H9 (cell line): ENCODE results near the gene ANKIB1. TPM values are rescaled to one million over a fixed set of nuclear protein-coding genes. Genes with fewer than 3 reads are reported as not detected.
"Not testable (repeated sequence)": the region's sequence is repeated elsewhere in the genome, so short reads cannot be mapped to it uniquely, and the experiment has no call there.

Source experiments
- DNase-seq: peaks from one replicate; pipeline ENCODE4 v3.0.0-alpha.2; 2017
- H2AFZ ChIP-seq: one replicate; pipeline ENCODE4 v1.6.1; 2013; ENCODE audit warnings: mild to moderate bottlenecking, low read length, control low read depth, moderate library complexity
- H2AK5ac ChIP-seq: 2 replicates; pipeline ENCODE4 v1.6.1; 2013; ENCODE audit warnings: low read length, control low read depth, mixed read lengths; ENCODE audit not compliant: insufficient read length
- H2BK120ac ChIP-seq: one replicate; pipeline ENCODE4 v1.6.1; 2013; ENCODE audit warnings: low read depth, mild to moderate bottlenecking, low read length, control low read depth, inconsistent platforms; ENCODE audit not compliant: poor library complexity, severe bottlenecking
- H2BK12ac ChIP-seq: 2 replicates; pipeline ENCODE4 v1.6.1; 2013; ENCODE audit warnings: low read length, control low read depth, mixed read lengths, low read depth; ENCODE audit not compliant: insufficient read length
- H2BK15ac ChIP-seq: 2 replicates; pipeline ENCODE4 v1.6.1; 2013; ENCODE audit warnings: low read depth, low read length, control low read depth
- H2BK20ac ChIP-seq: one replicate; pipeline ENCODE4 v1.6.1; 2013; ENCODE audit warnings: low read depth, mild to moderate bottlenecking, low read length, control low read depth, inconsistent platforms; ENCODE audit not compliant: poor library complexity, severe bottlenecking
- H2BK5ac ChIP-seq: 2 replicates; pipeline ENCODE4 v1.6.1; 2013; ENCODE audit warnings: low read length, control low read depth, mixed read lengths; ENCODE audit not compliant: insufficient read length
- H3K14ac ChIP-seq: 2 replicates; pipeline ENCODE4 v1.6.1; 2013; ENCODE audit warnings: low read length, control low read depth; ENCODE audit not compliant: insufficient read depth
- H3K18ac ChIP-seq: 2 replicates; pipeline ENCODE4 v1.6.1; 2013; ENCODE audit warnings: low read depth, mild to moderate bottlenecking, mixed read lengths, low read length, control low read depth; ENCODE audit not compliant: insufficient read length
- H3K23ac ChIP-seq: 2 replicates; pipeline ENCODE4 v1.6.1; 2013; ENCODE audit warnings: low read length, control low read depth, mixed read lengths, low read depth; ENCODE audit not compliant: insufficient read length
- H3K23me2 ChIP-seq: 2 replicates; pipeline ENCODE4 v1.6.1; 2013; ENCODE audit warnings: low read depth, mild to moderate bottlenecking, mixed read lengths, low read length, control low read depth; ENCODE audit not compliant: insufficient read length, poor library complexity, severe bottlenecking
- H3K27ac ChIP-seq: 2 replicates; pipeline ENCODE4 v1.5.1; 2013; ENCODE audit warnings: low read length, control low read depth, mixed read lengths, low read depth; ENCODE audit not compliant: insufficient read length
- H3K27me3 ChIP-seq: 2 replicates; pipeline ENCODE4 v1.6.1; 2013; ENCODE audit warnings: low read length, control low read depth, inconsistent platforms; ENCODE audit not compliant: insufficient read depth
- H3K4ac ChIP-seq: 2 replicates; pipeline ENCODE4 v1.6.1; 2013; ENCODE audit warnings: low read depth, mild to moderate bottlenecking, control low read depth, inconsistent platforms, low read length, moderate library complexity
- H3K4me1 ChIP-seq: 2 replicates; pipeline ENCODE4 v1.6.1; 2013; ENCODE audit warnings: low read length, control low read depth, inconsistent platforms; ENCODE audit not compliant: insufficient read depth
- H3K4me2 ChIP-seq: 2 replicates; pipeline ENCODE4 v1.6.1; 2013; ENCODE audit warnings: low read length, control low read depth, mixed read lengths; ENCODE audit not compliant: insufficient read length, insufficient read depth
- H3K56ac ChIP-seq: 2 replicates; pipeline ENCODE4 v1.6.1; 2013; ENCODE audit warnings: low read depth, mild to moderate bottlenecking, mixed read lengths, low read length, control low read depth; ENCODE audit not compliant: insufficient read length
- H3K79me1 ChIP-seq: 2 replicates; pipeline ENCODE4 v1.6.1; 2013; ENCODE audit warnings: low read depth, mild to moderate bottlenecking, moderate library complexity, low read length, control low read depth, inconsistent platforms; ENCODE audit not compliant: insufficient read depth, poor library complexity, severe bottlenecking
- H3K79me2 ChIP-seq: 2 replicates; pipeline ENCODE4 v1.6.1; 2013; ENCODE audit warnings: low read length, control low read depth, inconsistent platforms; ENCODE audit not compliant: insufficient read depth
- H3K9ac ChIP-seq: 2 replicates; pipeline ENCODE4 v1.6.1; 2013; ENCODE audit warnings: low read length, control low read depth, mixed read lengths; ENCODE audit not compliant: insufficient read length; ENCODE audit errors: extremely low read depth
- H3K9me3 ChIP-seq: one replicate; pipeline ENCODE4 v1.6.1; 2013; ENCODE audit warnings: low read depth, low read length, inconsistent platforms; ENCODE audit not compliant: control insufficient read depth
- H3T11ph ChIP-seq: one replicate; pipeline ENCODE4 v1.6.1; 2013; ENCODE audit warnings: mild to moderate bottlenecking, low read length, control low read depth, inconsistent platforms
- H4K20me1 ChIP-seq: one replicate; pipeline ENCODE4 v1.6.1; 2013; ENCODE audit not compliant: control insufficient read depth, insufficient read length, insufficient read depth
- H4K5ac ChIP-seq: 2 replicates; pipeline ENCODE4 v1.6.1; 2013; ENCODE audit warnings: low read depth, mild to moderate bottlenecking, mixed read lengths, low read length, control low read depth; ENCODE audit not compliant: insufficient read length
- H4K8ac ChIP-seq: replicated peaks from 2 replicates; pipeline ENCODE4 v1.6.1; 2013; ENCODE audit warnings: low read length, control low read depth, mixed read lengths, low read depth; ENCODE audit not compliant: insufficient read length
- H4K91ac ChIP-seq: 2 replicates; pipeline ENCODE4 v1.6.1; 2013; ENCODE audit warnings: low read depth, mild to moderate bottlenecking, moderate library complexity, mixed read lengths, low read length, control low read depth; ENCODE audit not compliant: insufficient read length
- H3K27ac Mint-ChIP-seq, 3 experiments: 2 replicates in 2 of 3; 3 replicates in 1 of 3; pipeline ENCODE4 v1.8.0; 2020 to 2021; ENCODE audit warnings: mixed read lengths in 3 of 3, mild to moderate bottlenecking in 1 of 3, moderate library complexity in 1 of 3
- H3K27me3 Mint-ChIP-seq: 2 replicates; pipeline ENCODE4 v1.8.0; 2021; ENCODE audit warnings: low read depth, mild to moderate bottlenecking, moderate library complexity, mixed read lengths
- H3K36me3 Mint-ChIP-seq, 3 experiments: 2 replicates in 2 of 3; 3 replicates in 1 of 3; pipeline ENCODE4 v1.8.0; 2020 to 2021; ENCODE audit warnings: low read depth in 3 of 3, mixed read lengths in 3 of 3; ENCODE audit not compliant: insufficient read depth in 1 of 3
- H3K4me1 Mint-ChIP-seq, 2 experiments: 2 replicates each; pipeline ENCODE4 v1.8.0; 2020; ENCODE audit warnings: mixed read lengths in 2 of 2
- H3K4me3 Mint-ChIP-seq, 2 experiments: 2 replicates in 1 of 2; 3 replicates in 1 of 2; pipeline ENCODE4 v1.8.0; 2020 to 2021; ENCODE audit warnings: mild to moderate bottlenecking in 2 of 2, mixed read lengths in 2 of 2, moderate library complexity in 1 of 2
- H3K9me3 Mint-ChIP-seq, 2 experiments: 2 replicates in 1 of 2; 3 replicates in 1 of 2; pipeline ENCODE4 v1.8.0; 2020; ENCODE audit warnings: mild to moderate bottlenecking in 2 of 2, mixed read lengths in 2 of 2, moderate library complexity in 1 of 2
- CTCF ChIP-seq: fragments of 200-600 bp; sonication (generic); conservative IDR thresholded peaks from 3 replicates; pipeline ENCODE4 v1.8.0; 2021; ENCODE audit warnings: antibody characterized with exemption, mild to moderate bottlenecking
- WGBS: extraction: QIAGEN DNeasy Blood & Tissue Kit; methylation state at CpG from one replicate; pipeline ENCODE4 v1.1.7; 2013; ENCODE audit warnings: missing lambda C conversion rate, low lambda C conversion rate, mixed read lengths; ENCODE audit not compliant: insufficient read length; ENCODE audit errors: extremely low coverage; 5-methylcytosine and 5-hydroxymethylcytosine counted together
- total RNA-seq: library from RNA; stranded (reverse); gene quantifications from 2 replicates; pipeline ENCODE4 v1.2.1, GENCODE V29; 2021

Gene ANKIB1
- total RNA-seq, 1 experiment from 2014 or later: 42.0 TPM

- H4K5ac ChIP-seq: no peak overlapping the region
- H3K9ac ChIP-seq: no peak overlapping the region
- H2BK20ac ChIP-seq: no peak overlapping the region
- H2BK5ac ChIP-seq: no peak overlapping the region
- no peak overlapping the region for H2AK5ac ChIP-seq
- H4K20me1 ChIP-seq: no peaks in the 10 kb centered on the region
- no peaks in the 10 kb centered on the region for H3K4me1 Mint-ChIP-seq
- H3K9me3 ChIP-seq: no peaks in the 10 kb centered on the region
- no peak overlapping the region for H3K4ac ChIP-seq
- H3K9me3 Mint-ChIP-seq: no peaks in the 10 kb centered on the region
- no peak overlapping the region for H2AFZ ChIP-seq
- H4K91ac ChIP-seq: no peak overlapping the region
- H3K4me2 ChIP-seq: no peak overlapping the region
- peaks cover 5 to 45% (median 7%) of the 10 kb centered on the region in 3 experiments; a peak in 6 of 7 replicates for H3K36me3 Mint-ChIP-seq
- H3K4me1 ChIP-seq: no peaks in the 10 kb centered on the region
- H3K27me3 Mint-ChIP-seq: no peaks in the 10 kb centered on the region
- no peak overlapping the region for H3K56ac ChIP-seq
- DNase-seq: no peak
- H2BK12ac ChIP-seq: no peak overlapping the region
- no peaks in the 10 kb centered on the region for H3K23me2 ChIP-seq
- H3K27ac ChIP-seq: no peak overlapping the region
- TF ChIP-seq CTCF: no peak
- no peaks in the 10 kb centered on the region for H3K79me1 ChIP-seq
- no peak overlapping the region for H3T11ph ChIP-seq
- no peak overlapping the region for H3K23ac ChIP-seq
- no CpG with 5 or more reads among the region's 4 CpGs for WGBS
- no peak overlapping the region for H3K27ac Mint-ChIP-seq
- no peak overlapping the region for H3K4me3 Mint-ChIP-seq
- H2BK15ac ChIP-seq: no peak overlapping the region
- H3K18ac ChIP-seq: no peak overlapping the region
- H3K79me2 ChIP-seq: no peaks in the 10 kb centered on the region
- H3K14ac ChIP-seq: no peak overlapping the region
- no peak overlapping the region for H4K8ac ChIP-seq
- H3K27me3 ChIP-seq: no peaks in the 10 kb centered on the region
- H2BK120ac ChIP-seq: no peak overlapping the region
Measured at GRCh38 chr7:92357260-92357659, 111.5 kb downstream of the ANKIB1 start.

- not testable (repeated sequence) for H3K4me1 Mint-ChIP-seq, H3K23ac ChIP-seq, H2BK5ac ChIP-seq, H2AFZ ChIP-seq, H2BK15ac ChIP-seq, H3K18ac ChIP-seq, H3K27me3 ChIP-seq, H4K5ac ChIP-seq, H3K27ac Mint-ChIP-seq, H3K9me3 ChIP-seq, DNase-seq, H3K79me1 ChIP-seq, H3K79me2 ChIP-seq, H3K23me2 ChIP-seq, H3K9me3 Mint-ChIP-seq, H3K4me2 ChIP-seq, H4K20me1 ChIP-seq, H3K4ac ChIP-seq, H3K4me3 Mint-ChIP-seq, H2BK120ac ChIP-seq, H3K9ac ChIP-seq, H4K91ac ChIP-seq, H3K56ac ChIP-seq, H4K8ac ChIP-seq, H3K27ac ChIP-seq, H3K14ac ChIP-seq, H3K4me1 ChIP-seq, H2BK12ac ChIP-seq, H3T11ph ChIP-seq, H3K27me3 Mint-ChIP-seq, H2BK20ac ChIP-seq, H2AK5ac ChIP-seq
- WGBS: no CpG with 5 or more reads among the region's 2 CpGs
- peaks cover 5 to 39% (median 7%) of the 10 kb centered on the region in 3 experiments; a peak in 6 of 7 replicates for H3K36me3 Mint-ChIP-seq
Measured at GRCh38 chr7:92359179-92359578, 113.4 kb downstream of the ANKIB1 start.
